Astrocyte of the cerebellum (primary cell): Measurements from ENCODE around the gene GAS6.

ENCODE experiments used
- DNase-seq: peaks from one replicate; pipeline ENCODE4 v3.0.0-alpha.2; 2011; ENCODE audit warnings: low read depth
- H3K4me3 ChIP-seq: 2 replicates; pipeline ENCODE4 v1.5.1; 2011; ENCODE audit warnings: mild to moderate bottlenecking, low read depth, low read length, moderate library complexity
- CTCF ChIP-seq: IDR thresholded peaks from 2 replicates; pipeline ENCODE4 v1.5.1; 2012; ENCODE audit warnings: low read length, low read depth, moderate library complexity, mild to moderate bottlenecking; ENCODE audit errors: missing control alignments
- in situ Hi-C: cut with HindIII; loops from 2 replicates; pipeline ENCODE4 v1.10.0; 2017; ENCODE audit warnings: low sequenced_read_pairs

Gene GAS6

GRCh38 chr13:113789167-113789566 lies 74.7 kb downstream of the GAS6 start:
- no peak for TF ChIP-seq CTCF
- in situ Hi-C loops = no loop called here
- no peak for DNase-seq

GRCh38 chr13:113788413-113789135 lies 75.3 kb downstream of the GAS6 start:
- no peak overlapping the region for H3K4me3 ChIP-seq
- DNase-seq = no peak
- in situ Hi-C loops = no loop called here
- no peak for TF ChIP-seq CTCF

More at GRCh38 chr13:113789167-113789566, 74.7 kb downstream of the GAS6 start:
- H3K4me3 ChIP-seq = no peak overlapping the region

DNA sequence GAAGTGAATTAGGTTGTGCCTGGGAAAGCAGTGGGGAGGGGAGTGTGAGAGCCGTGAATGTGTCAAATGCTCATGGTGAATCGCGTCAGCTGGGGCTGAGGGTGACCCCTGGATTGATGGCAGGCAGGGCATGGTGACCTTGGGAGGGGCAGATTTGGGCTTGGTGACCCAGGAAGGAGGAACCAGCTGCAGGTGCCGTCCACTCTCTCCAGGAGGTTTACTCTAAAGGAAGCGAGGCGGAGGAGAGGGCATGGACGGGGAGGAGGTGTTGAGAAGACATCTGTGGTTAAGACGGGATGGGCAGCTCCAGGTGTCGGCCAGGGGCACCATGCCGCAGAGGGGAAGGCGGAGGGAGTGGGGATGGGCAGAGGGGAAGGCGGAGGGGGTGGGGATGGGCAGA lies 76.2 kb downstream of the GAS6 start:
- no peak overlapping the region for H3K4me3 ChIP-seq
- no peak for DNase-seq
- TF ChIP-seq CTCF = no peak
- in situ Hi-C loops = no loop called here

DNA sequence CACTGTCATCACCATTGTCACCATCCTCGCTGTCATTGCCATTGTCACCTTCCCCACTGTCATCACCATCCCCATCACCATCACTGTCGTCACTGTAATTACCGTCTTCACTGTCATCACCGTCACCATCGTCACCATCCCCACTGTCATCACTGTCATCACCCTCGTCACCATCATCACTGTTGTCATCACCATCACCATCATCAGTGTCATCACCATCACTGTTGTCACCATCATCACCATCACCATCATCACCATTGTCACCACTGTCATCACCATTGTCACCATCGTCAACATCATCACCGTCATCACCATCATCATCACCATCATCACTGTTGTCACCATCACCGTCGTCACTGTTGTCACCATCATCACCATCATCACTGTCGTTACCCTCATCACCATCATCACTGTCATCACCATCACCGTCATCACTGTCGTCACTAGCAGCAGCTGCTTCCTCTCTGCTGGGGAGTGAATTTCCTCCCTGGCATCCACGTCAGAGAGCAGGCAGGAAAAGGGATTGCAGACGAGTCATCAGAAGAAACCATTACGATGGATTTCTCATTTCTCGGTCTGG lies 77.5 kb downstream of the GAS6 start:
- TF ChIP-seq CTCF = no peak
- DNase-seq = no peak
- H3K4me3 ChIP-seq = no peak overlapping the region
- in situ Hi-C loops = no loop called here

DNA sequence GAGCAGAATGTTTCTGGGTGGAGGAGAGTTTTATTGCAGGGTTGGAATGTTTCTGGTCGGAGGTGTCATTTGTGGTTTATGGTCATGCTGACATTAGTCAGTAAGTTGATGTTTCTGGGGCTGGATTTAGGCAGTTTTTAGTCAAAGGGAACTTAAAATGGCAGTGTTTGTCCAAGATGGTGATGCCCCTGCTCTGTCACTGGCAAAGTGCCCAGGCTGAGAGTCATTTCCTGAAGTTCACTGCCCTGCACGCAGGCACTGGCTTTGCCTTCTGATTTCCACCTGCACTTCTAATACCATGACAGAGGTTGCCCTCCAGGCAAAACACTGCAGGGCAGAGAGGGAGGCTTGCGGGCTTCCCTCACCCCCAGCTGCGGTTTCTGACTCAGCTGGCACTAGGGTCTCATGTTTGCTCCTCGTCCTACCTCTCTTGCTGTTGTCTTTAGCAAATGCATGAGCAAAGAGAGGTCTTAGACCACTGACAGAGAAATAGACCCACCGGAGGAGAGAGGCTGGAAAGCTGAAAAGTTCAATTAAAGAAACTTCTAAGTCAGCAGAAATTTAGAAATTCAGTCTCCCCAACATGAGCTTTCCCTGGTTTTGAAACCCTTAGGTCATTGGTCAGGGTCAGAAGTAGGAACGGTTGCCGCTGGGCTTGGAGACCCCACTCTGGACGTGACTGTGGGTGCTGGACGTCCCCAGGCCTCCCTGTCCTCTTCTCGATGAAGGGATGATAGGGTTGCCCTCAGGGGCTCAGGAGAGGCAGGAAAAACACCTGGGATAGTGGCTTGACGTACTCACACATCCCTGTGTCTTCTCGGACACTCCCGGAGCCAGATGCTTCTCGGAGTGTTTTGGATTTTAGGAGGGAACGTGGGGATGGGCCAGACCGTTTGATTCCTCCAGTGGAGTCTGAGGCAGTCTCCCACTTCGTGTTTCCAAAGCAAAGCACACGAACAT lies 78.5 kb downstream of the GAS6 start:
- H3K4me3 ChIP-seq = no peak overlapping the region
- no peak for TF ChIP-seq CTCF
- in situ Hi-C loops = no loop called here
- no peak for DNase-seq

DNA sequence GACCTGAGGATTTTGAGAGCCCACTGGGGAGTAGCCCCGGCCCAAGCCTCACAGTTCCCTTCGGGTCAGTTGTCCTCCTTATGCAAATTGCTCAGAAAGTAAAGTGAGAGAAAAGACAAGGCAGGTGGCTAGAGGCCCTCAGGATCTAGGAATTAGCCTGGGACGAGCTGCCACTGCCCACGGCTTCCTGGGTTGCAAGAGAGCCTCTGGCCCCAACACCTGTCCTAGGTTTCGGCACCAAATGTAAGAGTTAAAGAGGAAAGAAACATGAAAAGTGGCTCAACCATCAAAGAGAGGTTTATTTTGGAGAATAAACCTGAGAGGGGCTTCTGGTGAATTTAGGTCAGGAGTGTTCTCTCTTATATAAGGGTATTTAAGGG lies 79.2 kb downstream of the GAS6 start:
- in situ Hi-C loops = no loop called here
- DNase-seq = no peak
- no peak overlapping the region for H3K4me3 ChIP-seq
- no peak for TF ChIP-seq CTCF
